Measurements from ENCODE around the gene AP4M1. TPM values are rescaled to one million over a fixed set of nuclear protein-coding genes. Genes with fewer than 3 reads are reported as not detected.

Gene AP4M1
- total and polyA plus RNA-seq, 10 of the 15 experiments (the other 5 are each of a cell fraction or from before 2014, with no cell fraction given), result 0.77 to 16.1 (median 13.0) TPM

DNA sequence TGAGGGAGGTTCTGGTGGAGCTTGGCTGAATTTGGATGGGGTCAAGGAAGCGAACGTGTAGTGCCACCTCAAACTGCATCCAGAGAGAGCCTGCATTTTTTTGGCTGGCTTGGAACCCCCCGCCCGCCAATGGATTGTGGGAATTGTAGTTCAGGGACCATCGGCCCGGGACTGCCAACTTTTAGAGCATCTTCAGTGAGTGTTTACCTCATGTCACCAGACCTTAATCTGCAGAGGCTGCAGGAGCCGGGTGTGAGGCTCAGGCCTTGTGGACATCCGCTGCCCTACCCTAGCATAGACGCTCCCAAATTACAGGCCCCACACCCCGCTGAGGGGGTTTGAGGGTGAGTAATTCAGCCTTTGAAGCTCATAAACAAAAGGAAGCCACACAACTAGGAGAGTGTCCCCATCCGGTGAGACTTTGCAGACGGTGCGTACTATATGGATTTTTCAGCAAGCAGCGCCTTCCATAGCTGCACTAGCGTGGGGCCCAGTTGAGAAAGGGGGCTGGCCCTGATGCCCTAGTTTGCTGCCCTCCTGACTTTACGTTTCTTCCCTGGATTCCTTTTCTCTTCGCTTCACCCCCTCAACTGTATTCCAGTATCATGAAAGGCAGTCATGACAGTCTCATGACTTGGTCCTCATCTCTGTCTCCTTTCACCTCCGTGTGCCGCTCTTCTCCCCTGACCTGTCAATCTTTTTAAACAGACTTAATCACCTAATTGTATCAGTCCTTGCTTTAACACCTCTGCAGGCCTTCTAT, 18.7 kb downstream of the AP4M1 start:
- Histone ChIP-seq H4K20me1 (ENCODE audit: control insufficient read depth, insufficient read depth) (no peaks in the 10 kb centered on the region), H3K27ac (ENCODE audit: control insufficient read depth, insufficient read depth) (peak overlapping the region; percentile 91; the same call in 1 of the 2 replicates), H3K36me3 (ENCODE audit: control insufficient read depth in 2 of 2, insufficient read depth in 2 of 2, low read length in 1 of 2) (no peaks in the 10 kb centered on the region; a peak in 1 of 4 replicates), H3K9me3 (replicated peaks; ENCODE audit: control insufficient read depth, insufficient read depth, low read length) (no peaks in the 10 kb centered on the region), H3K27me3 (replicated peaks in 1 of 2; ENCODE audit: control insufficient read depth in 2 of 2, insufficient read depth in 2 of 2, low read length in 1 of 2) (no peaks in the 10 kb centered on the region), H3K4me3 (peak overlapping the region; percentile 82), H3K79me2 (ENCODE audit: control insufficient read depth, insufficient read depth, low read length) (peaks cover 7% of the 10 kb centered on the region), H3K4me1 (ENCODE audit: control insufficient read depth, insufficient read depth, low read length) (peaks cover 6% of the 10 kb centered on the region), H3K4me2 (ENCODE audit: control insufficient read depth, insufficient read depth) (peak overlapping the region; percentile 64), H2AFZ (ENCODE audit: control insufficient read depth, low read depth, low read length) (peak overlapping the region; percentile 93), H3K9ac (ENCODE audit: control insufficient read depth, insufficient read depth, low read length) (peak overlapping the region; percentile 85)
- ChIA-PET SMC1A (ENCODE audit: uncharacterized antibody, unreplicated experiment) (interaction anchor here (1.4 to 1.6 kb wide), 3 partner anchors 10 to 207 kb away, joined by 3 to 4 read pairs (median 4); no protein-coding TSS in a partner anchor), POLR2A (interaction anchor here (0.5 to 1.6 kb wide), 7 partner anchors 9 to 201 kb away, joined by 3 to 5 read pairs (median 3); partner anchors contain the start of genes MCM7 and TRIM4), CTCF (interaction anchor here (0.6 to 1.8 kb wide), 5 partner anchors 9 to 123 kb away, joined by 3 to 4 read pairs (median 4); partner anchors contain the start of gene AP4M1), RAD21 (ENCODE audit: unreplicated experiment) (interaction anchor here (1.2 kb wide), 1 partner anchor 13 kb away, joined by 3 read pairs; no protein-coding TSS in a partner anchor)
- WGBS (ENCODE audit: insufficient coverage, insufficient replicate concordance, low lambda C conversion rate, missing lambda C conversion rate), result 18% methylated on average over 19 of the region's 19 CpGs
- intact Hi-C loops (cut with micrococcal nuclease; ENCODE audit: unreplicated experiment) (no loop called here), in situ Hi-C loops (cut with MboI) (no loop called here)
- BruUV-seq (replicated peaks), result TSS peak; percentile 85
- ATAC-seq (peak; percentile 71), DNase-seq (ENCODE audit: low read depth, low spot score) (no peak), FAIRE-seq (no peak)
- TF ChIP-seq ZNF217 (IDR thresholded peaks at IDR 0.05), result no peak
- TF ChIP-seq, protein P1, sequence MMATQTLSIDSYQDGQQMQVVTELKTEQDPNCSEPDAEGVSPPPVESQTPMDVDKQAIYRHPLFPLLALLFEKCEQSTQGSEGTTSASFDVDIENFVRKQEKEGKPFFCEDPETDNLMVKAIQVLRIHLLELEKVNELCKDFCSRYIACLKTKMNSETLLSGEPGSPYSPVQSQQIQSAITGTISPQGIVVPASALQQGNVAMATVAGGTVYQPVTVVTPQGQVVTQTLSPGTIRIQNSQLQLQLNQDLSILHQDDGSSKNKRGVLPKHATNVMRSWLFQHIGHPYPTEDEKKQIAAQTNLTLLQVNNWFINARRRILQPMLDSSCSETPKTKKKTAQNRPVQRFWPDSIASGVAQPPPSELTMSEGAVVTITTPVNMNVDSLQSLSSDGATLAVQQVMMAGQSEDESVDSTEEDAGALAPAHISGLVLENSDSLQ (IDR thresholded peaks at IDR 0.05), result peak; percentile 52; the same call in 1 of the 2 replicates
- no peak for TF ChIP-seq JUND (IDR thresholded peaks at IDR 0.05; ENCODE audit: low read depth, low read length)
- TF ChIP-seq, protein P2, sequence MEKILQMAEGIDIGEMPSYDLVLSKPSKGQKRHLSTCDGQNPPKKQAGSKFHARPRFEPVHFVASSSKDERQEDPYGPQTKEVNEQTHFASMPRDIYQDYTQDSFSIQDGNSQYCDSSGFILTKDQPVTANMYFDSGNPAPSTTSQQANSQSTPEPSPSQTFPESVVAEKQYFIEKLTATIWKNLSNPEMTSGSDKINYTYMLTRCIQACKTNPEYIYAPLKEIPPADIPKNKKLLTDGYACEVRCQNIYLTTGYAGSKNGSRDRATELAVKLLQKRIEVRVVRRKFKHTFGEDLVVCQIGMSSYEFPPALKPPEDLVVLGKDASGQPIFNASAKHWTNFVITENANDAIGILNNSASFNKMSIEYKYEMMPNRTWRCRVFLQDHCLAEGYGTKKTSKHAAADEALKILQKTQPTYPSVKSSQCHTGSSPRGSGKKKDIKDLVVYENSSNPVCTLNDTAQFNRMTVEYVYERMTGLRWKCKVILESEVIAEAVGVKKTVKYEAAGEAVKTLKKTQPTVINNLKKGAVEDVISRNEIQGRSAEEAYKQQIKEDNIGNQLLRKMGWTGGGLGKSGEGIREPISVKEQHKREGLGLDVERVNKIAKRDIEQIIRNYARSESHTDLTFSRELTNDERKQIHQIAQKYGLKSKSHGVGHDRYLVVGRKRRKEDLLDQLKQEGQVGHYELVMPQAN (conservative IDR thresholded peaks at IDR 0.05), result peak; percentile 19; the same call in 1 of the 2 replicates
- no peak for TF ChIP-seq ASH2L (IDR thresholded peaks at IDR 0.05; ENCODE audit: borderline replicate concordance, low read depth)
- TF ChIP-seq LARP7 (IDR thresholded peaks at IDR 0.05), result no peak
- TF ChIP-seq, protein P3, sequence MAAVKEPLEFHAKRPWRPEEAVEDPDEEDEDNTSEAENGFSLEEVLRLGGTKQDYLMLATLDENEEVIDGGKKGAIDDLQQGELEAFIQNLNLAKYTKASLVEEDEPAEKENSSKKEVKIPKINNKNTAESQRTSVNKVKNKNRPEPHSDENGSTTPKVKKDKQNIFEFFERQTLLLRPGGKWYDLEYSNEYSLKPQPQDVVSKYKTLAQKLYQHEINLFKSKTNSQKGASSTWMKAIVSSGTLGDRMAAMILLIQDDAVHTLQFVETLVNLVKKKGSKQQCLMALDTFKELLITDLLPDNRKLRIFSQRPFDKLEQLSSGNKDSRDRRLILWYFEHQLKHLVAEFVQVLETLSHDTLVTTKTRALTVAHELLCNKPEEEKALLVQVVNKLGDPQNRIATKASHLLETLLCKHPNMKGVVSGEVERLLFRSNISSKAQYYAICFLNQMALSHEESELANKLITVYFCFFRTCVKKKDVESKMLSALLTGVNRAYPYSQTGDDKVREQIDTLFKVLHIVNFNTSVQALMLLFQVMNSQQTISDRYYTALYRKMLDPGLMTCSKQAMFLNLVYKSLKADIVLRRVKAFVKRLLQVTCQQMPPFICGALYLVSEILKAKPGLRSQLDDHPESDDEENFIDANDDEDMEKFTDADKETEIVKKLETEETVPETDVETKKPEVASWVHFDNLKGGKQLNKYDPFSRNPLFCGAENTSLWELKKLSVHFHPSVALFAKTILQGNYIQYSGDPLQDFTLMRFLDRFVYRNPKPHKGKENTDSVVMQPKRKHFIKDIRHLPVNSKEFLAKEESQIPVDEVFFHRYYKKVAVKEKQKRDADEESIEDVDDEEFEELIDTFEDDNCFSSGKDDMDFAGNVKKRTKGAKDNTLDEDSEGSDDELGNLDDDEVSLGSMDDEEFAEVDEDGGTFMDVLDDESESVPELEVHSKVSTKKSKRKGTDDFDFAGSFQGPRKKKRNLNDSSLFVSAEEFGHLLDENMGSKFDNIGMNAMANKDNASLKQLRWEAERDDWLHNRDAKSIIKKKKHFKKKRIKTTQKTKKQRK (IDR thresholded peaks at IDR 0.05; ENCODE audit: low read depth, low read length), result no peak
- 0 out of 2 replicates have a peak, but pooled peaks have one; percentile 45 for TF ChIP-seq TBL1XR1 (IDR thresholded peaks at IDR 0.05; ENCODE audit: low read depth, low read length)
- TF ChIP-seq ZNF384 (IDR thresholded peaks at IDR 0.05; ENCODE audit: borderline replicate concordance, low read depth, low read length), result peak; percentile 30; the same call in 1 of the 2 replicates
- no peak for TF ChIP-seq EP300 (IDR thresholded peaks at IDR 0.05; ENCODE audit: borderline replicate concordance in 1 of 2, control insufficient read depth in 1 of 2, low read depth in 2 of 2, low read length in 2 of 2)
- TF ChIP-seq DPF2 (IDR thresholded peaks at IDR 0.05), result no peak
- peak; percentile 19; the same call in 1 of the 2 replicates for TF ChIP-seq POLR2AphosphoS2 (IDR thresholded peaks at IDR 0.05; ENCODE audit: low read depth, low read length)
- TF ChIP-seq SIX5 (IDR thresholded peaks at IDR 0.05; ENCODE audit: low read depth, low read length, severe bottlenecking), result peak; percentile 76
- 0 out of 2 replicates have a peak, but pooled peaks have one; percentile 35 for TF ChIP-seq SMAD5 (IDR thresholded peaks at IDR 0.05; ENCODE audit: low read depth)
- no peak for TF ChIP-seq STAT3 (IDR thresholded peaks at IDR 0.05; ENCODE audit: low read depth, low read length)
